CD4-positive, alpha-beta T cell (primary cell): ENCODE results near the gene CCDC198. TPM values are rescaled to one million over a fixed set of nuclear protein-coding genes. Genes with fewer than 3 reads are reported as not detected.

Experiments
- ATAC-seq: fragments of 200-7000 bp; cut with Tn5 transposase; one replicate; pipeline ENCODE4 v1.10.0; 2022; ENCODE audit warnings: mild to moderate bottlenecking; ENCODE audit not compliant: poor library complexity
- CTCF ChIA-PET: fragments of 350-600 bp; sonication (Branson Sonifier 250); formaldehyde crosslinking; loops from one replicate; lab custom pipeline; 2021; ENCODE audit warnings: antibody characterized with exemption, inconsistent platforms; lab: Charles Lee
- POLR2A ChIA-PET: fragments of 350-600 bp; sonication (Branson Sonifier 250); formaldehyde crosslinking; loops from one replicate; lab custom pipeline; 2021; ENCODE audit warnings: antibody characterized with exemption, inconsistent platforms; lab: Charles Lee
- DNase-seq, 14 experiments: peaks; one replicate each; pipeline ENCODE4 v3.0.0-alpha.2; 2013 to 2020; ENCODE audit warnings: mixed read lengths in 2 of 14
- H3K27ac ChIP-seq, 2 donors: one replicate each; pipeline versions ENCODE4 v1.5.1 to v1.7.0; 2013; ENCODE audit warnings: low read length in 2 of 2, low read depth in 1 of 2, mild to moderate bottlenecking in 1 of 2
- H3K27me3 ChIP-seq, 2 experiments: 1 replicate in 1 of 2; 2 replicates in 1 of 2; pipeline versions ENCODE4 v1.6.1 to v1.7.0; 2013; ENCODE audit warnings: low read length in 2 of 2, control low read depth in 1 of 2, mild to moderate bottlenecking in 1 of 2, moderate library complexity in 1 of 2; ENCODE audit not compliant: insufficient read depth in 2 of 2, control insufficient read depth in 1 of 2
- H3K36me3 ChIP-seq: one replicate; pipeline ENCODE4 v1.6.1; 2013; ENCODE audit warnings: low read length, control low read depth; ENCODE audit not compliant: insufficient read depth
- H3K4me1 ChIP-seq: one replicate; pipeline ENCODE4 v1.6.1; 2013; ENCODE audit warnings: low read length, control low read depth; ENCODE audit not compliant: insufficient read depth
- H3K4me3 ChIP-seq: one replicate; pipeline ENCODE4 v1.5.1; 2013; ENCODE audit warnings: mild to moderate bottlenecking, low read length, moderate library complexity
- H3K9me3 ChIP-seq, 2 experiments: 1 replicate in 1 of 2; 2 replicates in 1 of 2; pipeline versions ENCODE4 v1.6.1 to v1.7.0; 2013; ENCODE audit warnings: low read length in 2 of 2, mild to moderate bottlenecking in 2 of 2, control low read depth in 1 of 2, moderate library complexity in 1 of 2; ENCODE audit not compliant: control insufficient read depth in 1 of 2, insufficient read depth in 1 of 2
- H3K27ac Mint-ChIP-seq: one replicate; pipeline ENCODE4 v1.8.0; 2020; ENCODE audit warnings: mixed read lengths
- H3K27me3 Mint-ChIP-seq: one replicate; pipeline ENCODE4 v1.8.0; 2021; ENCODE audit warnings: mixed read lengths
- H3K36me3 Mint-ChIP-seq: one replicate; pipeline ENCODE4 v1.8.0; 2021; ENCODE audit warnings: low read depth, mixed read lengths
- H3K4me1 Mint-ChIP-seq: one replicate; pipeline ENCODE4 v1.8.0; 2021; ENCODE audit warnings: low read depth, mixed read lengths
- H3K4me3 Mint-ChIP-seq: one replicate; pipeline ENCODE4 v1.8.0; 2020; ENCODE audit warnings: mild to moderate bottlenecking, mixed read lengths
- H3K9me3 Mint-ChIP-seq: one replicate; pipeline ENCODE4 v1.8.0; 2020; ENCODE audit warnings: mixed read lengths
- intact Hi-C, 2 experiments: fragments of 100-400 bp; cut with DNase I in 1 of 2; cut with micrococcal nuclease in 1 of 2; formaldehyde crosslinking; loops; one replicate each; pipeline versions ENCODE4 v1.15.1 to v1.9.0; 2023 to 2025; cut with DNase I, micrococcal nuclease
- total RNA-seq, 174 experiments: library from RNA in 2 of 174; stranded (reverse) in 2 of 174; gene quantifications; one replicate each; pipeline ENCODE4 v1.2.3 and lab custom pipeline; 2021 to 2026
- TF ChIP-seq, protein P1 (sequence below): fragments of 200-600 bp; IDR thresholded peaks from one replicate; pipeline ENCODE4 v1.8.0; 2022; ENCODE audit warnings: antibody characterized with exemption, mild to moderate bottlenecking

CCDC198 gene
- total RNA-seq, 2 experiments from 2014 or later: not detected

DNA sequence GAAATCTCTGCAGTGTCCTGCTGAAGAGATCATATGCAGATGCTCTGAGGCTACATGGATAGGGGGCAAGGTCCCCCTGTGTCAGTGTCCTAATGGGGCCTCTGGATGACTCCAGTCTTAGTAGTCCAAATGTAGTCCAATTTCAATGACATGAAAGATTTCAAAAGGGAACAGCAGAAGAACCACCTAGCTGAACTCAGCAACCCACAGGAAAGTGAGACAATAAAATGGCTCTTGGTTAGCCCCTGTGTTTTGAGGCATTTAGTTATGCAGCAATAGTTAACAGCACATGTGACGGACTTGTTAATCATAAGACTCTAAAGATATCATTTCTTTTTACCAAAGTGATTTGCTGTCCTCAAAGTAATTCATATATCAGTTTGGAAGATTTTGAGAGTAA, 22.7 kb downstream of the CCDC198 start:
- Mint-ChIP-seq H3K27me3 (no peaks in the 10 kb centered on the region), H3K36me3 (no peaks in the 10 kb centered on the region), H3K27ac (no peak overlapping the region), H3K9me3 (no peaks in the 10 kb centered on the region), H3K4me3 (no peak overlapping the region), H3K4me1 (no peaks in the 10 kb centered on the region)
- no peak for DNase-seq
- TF ChIP-seq, protein P1, sequence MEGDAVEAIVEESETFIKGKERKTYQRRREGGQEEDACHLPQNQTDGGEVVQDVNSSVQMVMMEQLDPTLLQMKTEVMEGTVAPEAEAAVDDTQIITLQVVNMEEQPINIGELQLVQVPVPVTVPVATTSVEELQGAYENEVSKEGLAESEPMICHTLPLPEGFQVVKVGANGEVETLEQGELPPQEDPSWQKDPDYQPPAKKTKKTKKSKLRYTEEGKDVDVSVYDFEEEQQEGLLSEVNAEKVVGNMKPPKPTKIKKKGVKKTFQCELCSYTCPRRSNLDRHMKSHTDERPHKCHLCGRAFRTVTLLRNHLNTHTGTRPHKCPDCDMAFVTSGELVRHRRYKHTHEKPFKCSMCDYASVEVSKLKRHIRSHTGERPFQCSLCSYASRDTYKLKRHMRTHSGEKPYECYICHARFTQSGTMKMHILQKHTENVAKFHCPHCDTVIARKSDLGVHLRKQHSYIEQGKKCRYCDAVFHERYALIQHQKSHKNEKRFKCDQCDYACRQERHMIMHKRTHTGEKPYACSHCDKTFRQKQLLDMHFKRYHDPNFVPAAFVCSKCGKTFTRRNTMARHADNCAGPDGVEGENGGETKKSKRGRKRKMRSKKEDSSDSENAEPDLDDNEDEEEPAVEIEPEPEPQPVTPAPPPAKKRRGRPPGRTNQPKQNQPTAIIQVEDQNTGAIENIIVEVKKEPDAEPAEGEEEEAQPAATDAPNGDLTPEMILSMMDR: no peak
- H3K4me3 ChIP-seq: no peak overlapping the region
- H3K4me1 ChIP-seq: no peaks in the 10 kb centered on the region
- POLR2A ChIA-PET: no interaction called here
- H3K9me3 ChIP-seq: no peaks in the 10 kb centered on the region
- ATAC-seq: no peak
- intact Hi-C loops: no loop called here
- no peaks in the 10 kb centered on the region for H3K27me3 ChIP-seq
- H3K27ac ChIP-seq: no peak overlapping the region
- CTCF ChIA-PET: interaction anchor here (1.2 kb wide), 1 partner anchor 26 kb away, joined by 3 read pairs; no protein-coding TSS in a partner anchor
- no peaks in the 10 kb centered on the region for H3K36me3 ChIP-seq

DNA sequence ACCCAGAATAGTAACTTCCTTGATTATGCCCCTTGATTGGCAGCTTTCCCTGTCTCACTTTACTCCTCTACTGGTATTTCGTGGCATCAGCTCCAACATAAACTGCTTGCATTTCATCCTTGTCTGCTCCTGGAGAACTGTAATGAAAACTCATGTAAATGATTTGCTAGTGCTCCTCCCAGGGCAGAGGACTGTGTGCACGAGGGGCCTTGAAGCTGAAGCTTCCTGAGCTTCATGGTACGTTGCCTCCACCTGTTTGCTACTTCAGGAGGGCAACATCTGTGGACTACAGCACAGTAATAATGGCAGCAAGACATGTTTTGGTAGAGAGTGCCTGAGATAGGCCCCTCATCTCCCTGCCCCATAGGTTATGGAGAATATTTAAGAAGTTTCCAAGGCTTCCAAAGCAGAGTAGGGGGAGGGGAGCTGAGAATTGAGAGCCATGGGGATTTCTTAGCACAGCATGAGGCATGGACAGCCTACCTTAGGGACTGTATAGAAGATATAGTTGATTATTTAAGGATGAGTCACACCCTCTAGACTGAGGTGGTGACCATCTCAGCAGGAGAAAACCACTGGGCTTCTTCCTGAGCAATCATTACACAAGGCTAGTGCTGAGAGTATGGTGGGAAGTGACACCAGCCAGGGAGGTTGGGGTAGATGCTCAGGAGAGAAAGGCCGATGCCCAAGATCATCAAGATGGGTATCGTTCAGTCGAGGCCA, 29.5 kb downstream of the CCDC198 start:
- H3K9me3 ChIP-seq: no peaks in the 10 kb centered on the region
- H3K27ac Mint-ChIP-seq: no peak overlapping the region
- H3K27ac ChIP-seq: no peak overlapping the region
- H3K4me1 ChIP-seq: no peaks in the 10 kb centered on the region
- no peaks in the 10 kb centered on the region for H3K36me3 ChIP-seq
- no peaks in the 10 kb centered on the region for H3K4me1 Mint-ChIP-seq
- no peaks in the 10 kb centered on the region for H3K36me3 Mint-ChIP-seq
- no peaks in the 10 kb centered on the region for H3K27me3 ChIP-seq
- no peak for ATAC-seq
- TF ChIP-seq, protein P1: no peak
- no peak for DNase-seq
- no peaks in the 10 kb centered on the region for H3K9me3 Mint-ChIP-seq
- ChIA-PET POLR2A (no interaction called here), CTCF (no interaction called here)
- H3K4me3 Mint-ChIP-seq: no peak overlapping the region
- intact Hi-C loops: no loop called here
- peaks cover 5% of the 10 kb centered on the region for H3K27me3 Mint-ChIP-seq
- H3K4me3 ChIP-seq: no peak overlapping the region

DNA sequence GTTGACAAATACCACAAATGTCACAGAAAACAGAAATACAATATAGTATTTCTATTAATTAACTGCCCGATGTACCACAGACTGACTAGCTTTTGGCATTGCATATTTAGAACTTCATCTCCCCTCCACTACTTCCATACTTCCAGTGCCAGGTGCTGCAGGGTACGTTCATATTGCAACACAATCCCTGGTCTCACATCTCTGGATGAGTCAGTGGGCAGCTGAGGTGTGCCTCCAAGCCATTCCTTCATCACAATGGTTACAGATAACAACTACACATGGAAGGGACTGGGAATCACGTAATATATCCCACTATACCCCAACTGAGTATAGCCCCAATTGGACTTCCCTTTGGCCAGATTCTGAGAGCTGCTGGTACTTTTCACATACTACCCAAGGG, 31.1 kb downstream of the CCDC198 start:
- Mint-ChIP-seq H3K27me3 (peaks cover 9% of the 10 kb centered on the region), H3K4me1 (no peaks in the 10 kb centered on the region), H3K9me3 (no peaks in the 10 kb centered on the region), H3K27ac (no peak overlapping the region), H3K4me3 (no peak overlapping the region), H3K36me3 (no peaks in the 10 kb centered on the region)
- DNase-seq: no peak
- no peaks in the 10 kb centered on the region for H3K27me3 ChIP-seq
- no peaks in the 10 kb centered on the region for H3K36me3 ChIP-seq
- intact Hi-C loops: no loop called here
- no peaks in the 10 kb centered on the region for H3K4me1 ChIP-seq
- TF ChIP-seq, protein P1: no peak
- H3K4me3 ChIP-seq: no peak overlapping the region
- ATAC-seq: no peak
- H3K9me3 ChIP-seq: no peaks in the 10 kb centered on the region
- CTCF ChIA-PET: no interaction called here
- POLR2A ChIA-PET: no interaction called here
- no peak overlapping the region for H3K27ac ChIP-seq
